Activated T-helper 9 cell treated with anti-CD3 and anti-CD28 coated beads, Interleukin-2, amount 50 U/mL, for 16 hours (primary cell): ENCODE data around the gene CA12.

Experiments used
- DNase-seq: peaks from one replicate; pipeline ENCODE4 v3.0.0-alpha.2; 2020; ENCODE audit warnings: low read depth

Gene CA12

GRCh38 chr15:63374686-63375520, 6.7 kb downstream of the CA12 start:
- no peak for DNase-seq

- no peak for DNase-seq
These were observed 7.6 kb downstream of the CA12 start for GRCh38 chr15:63373866-63374548.

- DNase-seq: no peak
These were observed 8.3 kb downstream of the CA12 start for GRCh38 chr15:63373330-63373729.

GRCh38 chr15:63372753-63373152, 8.9 kb downstream of the CA12 start:
- DNase-seq: no peak

GRCh38 chr15:63372018-63372705, 9.5 kb downstream of the CA12 start:
- DNase-seq: no peak

GRCh38 chr15:63371297-63371918, 10.2 kb downstream of the CA12 start:
- no peak for DNase-seq

- no peak for DNase-seq
These were observed 10.9 kb downstream of the CA12 start for GRCh38 chr15:63370764-63371163.

GRCh38 chr15:63369781-63370180, 11.9 kb downstream of the CA12 start:
- DNase-seq: no peak

GRCh38 chr15:63369296-63369695, 12.3 kb downstream of the CA12 start:
- no peak for DNase-seq

- DNase-seq: no peak
These were observed 13.1 kb downstream of the CA12 start for GRCh38 chr15:63368503-63368902.

- no peak for DNase-seq
These were observed 13.7 kb downstream of the CA12 start for GRCh38 chr15:63367900-63368299.

GRCh38 chr15:63367390-63367789, 14.3 kb downstream of the CA12 start:
- no peak for DNase-seq

- DNase-seq: no peak
These were observed 15.2 kb downstream of the CA12 start for GRCh38 chr15:63366451-63366850.

- no peak for DNase-seq
These were observed 16.4 kb downstream of the CA12 start for GRCh38 chr15:63365273-63365680.

GRCh38 chr15:63364399-63365272, 17.0 kb downstream of the CA12 start:
- no peak for DNase-seq

- no peak for DNase-seq
These were observed 18.4 kb downstream of the CA12 start for GRCh38 chr15:63363292-63363691.

- DNase-seq: no peak
These were observed 18.8 kb downstream of the CA12 start for GRCh38 chr15:63362885-63363284.

GRCh38 chr15:63362196-63362595, 19.4 kb downstream of the CA12 start:
- no peak for DNase-seq

- DNase-seq: no peak
These were observed 21.5 kb downstream of the CA12 start for GRCh38 chr15:63360170-63360569.

- no peak for DNase-seq
These were observed 23.2 kb downstream of the CA12 start for GRCh38 chr15:63358241-63359029.

- DNase-seq: no peak
These were observed 23.9 kb downstream of the CA12 start for GRCh38 chr15:63357731-63358130.
